ENCODE results near the gene GDF11.
A peak's percentile ranks its signal among the peaks of the same experiment; 100 is the strongest.

The GDF11 gene

GRCh38 chr12:55722948-55723347, 20.0 kb upstream of the GDF11 start:
- TF ChIP-seq CTCF (IDR thresholded peaks at IDR 0.05) = no peak

GRCh38 chr12:55723516-55724225, 19.3 kb upstream of the GDF11 start:
- TF ChIP-seq CTCF (IDR thresholded peaks at IDR 0.05) = no peak

- peak; percentile 62 for TF ChIP-seq CTCF (IDR thresholded peaks at IDR 0.05)
Measured at GRCh38 chr12:55724226-55724939, 18.5 kb upstream of the GDF11 start.

GRCh38 chr12:55724940-55725309, 18.0 kb upstream of the GDF11 start:
- no peak for TF ChIP-seq CTCF (IDR thresholded peaks at IDR 0.05)

GRCh38 chr12:55725556-55725955, 17.4 kb upstream of the GDF11 start:
- no peak for TF ChIP-seq CTCF (IDR thresholded peaks at IDR 0.05)

GRCh38 chr12:55726971-55727370, 16.0 kb upstream of the GDF11 start:
- TF ChIP-seq CTCF (IDR thresholded peaks at IDR 0.05) = no peak

- no peak for TF ChIP-seq CTCF (IDR thresholded peaks at IDR 0.05)
Measured at GRCh38 chr12:55727643-55728185, 15.2 kb upstream of the GDF11 start.
